GM21526 (cell line): ENCODE measurements around the gene FRK.
A peak's percentile ranks its signal among the peaks of the same experiment; 100 is the strongest.
"Not testable (repeated sequence)": the region's sequence is repeated elsewhere in the genome, so short reads cannot be mapped to it uniquely, and the experiment has no call there.

ENCODE experiments used
- ATAC-seq: cut with Tn5 transposase; IDR thresholded peaks from one replicate; pipeline ENCODE4 v1.9.1; 2021; ENCODE audit warnings: moderate library complexity; ENCODE audit not compliant: unreplicated experiment, low FRiP score

The FRK gene

GRCh38 chr6:116060572-116061283 lies at the start of gene FRK:
FRK (minus strand) TSS chr6:116060891; CDS start chr6:116060311, 580 bp downstream.
- no peak for ATAC-seq

- no peak for ATAC-seq
Measured at GRCh38 chr6:116108836-116109235, 48.1 kb upstream of the FRK start.

GRCh38 chr6:116106146-116106545 lies 45.5 kb upstream of the FRK start:
- no peak for ATAC-seq

GRCh38 chr6:116105247-116105646 lies 44.6 kb upstream of the FRK start:
- ATAC-seq = no peak

- no peak for ATAC-seq
Measured at GRCh38 chr6:116104636-116105035, 43.9 kb upstream of the FRK start.

GRCh38 chr6:116102873-116103272 lies 42.2 kb upstream of the FRK start:
- ATAC-seq = no peak

- ATAC-seq = no peak
Measured at GRCh38 chr6:116101790-116102189, 41.1 kb upstream of the FRK start.

- no peak for ATAC-seq
Measured at GRCh38 chr6:116101302-116101718, 40.6 kb upstream of the FRK start.

- peak; percentile 90 for ATAC-seq
Measured at GRCh38 chr6:116100419-116101301, 40.0 kb upstream of the FRK start, which contains the start of gene NT5DC1. NT5DC1 (plus strand) TSS chr6:116100853; CDS start chr6:116100931, 78 bp downstream.

- ATAC-seq = no peak
Measured at GRCh38 chr6:116099036-116099435, 38.3 kb upstream of the FRK start.

GRCh38 chr6:116096979-116097816 lies 36.5 kb upstream of the FRK start:
- no peak for ATAC-seq

GRCh38 chr6:116096048-116096759 lies 35.5 kb upstream of the FRK start:
- ATAC-seq = not testable (repeated sequence)

GRCh38 chr6:116094041-116094440 lies 33.4 kb upstream of the FRK start:
- no peak for ATAC-seq

- peak; percentile 55 for ATAC-seq
Measured at GRCh38 chr6:116090251-116090650, 29.6 kb upstream of the FRK start.

GRCh38 chr6:116088946-116089345 lies 28.3 kb upstream of the FRK start:
- no peak for ATAC-seq

- ATAC-seq = peak; percentile 97
Measured at GRCh38 chr6:116087437-116088027, 26.8 kb upstream of the FRK start.

GRCh38 chr6:116084284-116084683 lies 23.6 kb upstream of the FRK start:
- ATAC-seq = no peak

GRCh38 chr6:116083052-116083451 lies 22.4 kb upstream of the FRK start:
- ATAC-seq = no peak

GRCh38 chr6:116078945-116079344 lies 18.3 kb upstream of the FRK start:
- no peak for ATAC-seq

- no peak for ATAC-seq
Measured at GRCh38 chr6:116078522-116078921, 17.8 kb upstream of the FRK start.
